VCaP (cell line): ENCODE results near the gene PCED1B.
A peak's percentile ranks its signal among the peaks of the same experiment; 100 is the strongest.

Source experiments
- H3K27ac ChIP-seq: fragments of 450-650 bp; 2 replicates; pipeline ENCODE4 v1.5.1; 2017
- TF ChIP-seq, protein P1 (sequence below): fragments of 450-650 bp; conservative IDR thresholded peaks from 2 replicates; pipeline ENCODE4 v1.5.1; 2017; ENCODE audit warnings: mild to moderate bottlenecking, moderate library complexity

The PCED1B gene

DNA sequence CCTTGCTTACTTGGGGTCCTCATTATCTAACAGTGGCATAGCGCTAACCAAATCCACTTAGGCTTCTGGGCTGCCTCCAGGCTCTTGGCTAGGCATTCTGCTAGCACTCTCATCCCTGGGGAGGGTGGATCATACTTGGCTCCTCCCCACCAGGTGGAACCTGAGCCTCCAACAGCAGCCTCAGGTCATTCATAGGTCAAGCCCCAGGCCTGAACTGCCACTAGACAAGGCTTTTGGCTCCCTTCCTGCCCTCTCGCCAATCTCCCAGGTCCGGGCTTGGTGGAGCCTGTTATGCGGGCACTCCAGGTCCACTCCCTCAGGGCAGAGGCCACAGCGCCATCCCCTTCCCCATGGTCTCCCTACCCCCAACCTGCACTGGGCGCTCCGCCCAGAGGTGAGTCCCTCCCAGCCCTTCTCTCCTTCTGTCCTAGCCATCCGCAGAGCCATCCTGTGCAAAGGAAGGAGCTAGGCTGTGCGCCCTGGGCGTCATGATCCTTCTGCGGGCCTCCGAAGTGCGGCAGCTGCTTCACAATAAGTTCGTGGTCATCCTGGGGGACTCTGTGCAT is 155.2 kb downstream of the PCED1B start:
- H3K27ac ChIP-seq = no peak overlapping the region
- TF ChIP-seq, protein P1, sequence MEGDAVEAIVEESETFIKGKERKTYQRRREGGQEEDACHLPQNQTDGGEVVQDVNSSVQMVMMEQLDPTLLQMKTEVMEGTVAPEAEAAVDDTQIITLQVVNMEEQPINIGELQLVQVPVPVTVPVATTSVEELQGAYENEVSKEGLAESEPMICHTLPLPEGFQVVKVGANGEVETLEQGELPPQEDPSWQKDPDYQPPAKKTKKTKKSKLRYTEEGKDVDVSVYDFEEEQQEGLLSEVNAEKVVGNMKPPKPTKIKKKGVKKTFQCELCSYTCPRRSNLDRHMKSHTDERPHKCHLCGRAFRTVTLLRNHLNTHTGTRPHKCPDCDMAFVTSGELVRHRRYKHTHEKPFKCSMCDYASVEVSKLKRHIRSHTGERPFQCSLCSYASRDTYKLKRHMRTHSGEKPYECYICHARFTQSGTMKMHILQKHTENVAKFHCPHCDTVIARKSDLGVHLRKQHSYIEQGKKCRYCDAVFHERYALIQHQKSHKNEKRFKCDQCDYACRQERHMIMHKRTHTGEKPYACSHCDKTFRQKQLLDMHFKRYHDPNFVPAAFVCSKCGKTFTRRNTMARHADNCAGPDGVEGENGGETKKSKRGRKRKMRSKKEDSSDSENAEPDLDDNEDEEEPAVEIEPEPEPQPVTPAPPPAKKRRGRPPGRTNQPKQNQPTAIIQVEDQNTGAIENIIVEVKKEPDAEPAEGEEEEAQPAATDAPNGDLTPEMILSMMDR = no peak

DNA sequence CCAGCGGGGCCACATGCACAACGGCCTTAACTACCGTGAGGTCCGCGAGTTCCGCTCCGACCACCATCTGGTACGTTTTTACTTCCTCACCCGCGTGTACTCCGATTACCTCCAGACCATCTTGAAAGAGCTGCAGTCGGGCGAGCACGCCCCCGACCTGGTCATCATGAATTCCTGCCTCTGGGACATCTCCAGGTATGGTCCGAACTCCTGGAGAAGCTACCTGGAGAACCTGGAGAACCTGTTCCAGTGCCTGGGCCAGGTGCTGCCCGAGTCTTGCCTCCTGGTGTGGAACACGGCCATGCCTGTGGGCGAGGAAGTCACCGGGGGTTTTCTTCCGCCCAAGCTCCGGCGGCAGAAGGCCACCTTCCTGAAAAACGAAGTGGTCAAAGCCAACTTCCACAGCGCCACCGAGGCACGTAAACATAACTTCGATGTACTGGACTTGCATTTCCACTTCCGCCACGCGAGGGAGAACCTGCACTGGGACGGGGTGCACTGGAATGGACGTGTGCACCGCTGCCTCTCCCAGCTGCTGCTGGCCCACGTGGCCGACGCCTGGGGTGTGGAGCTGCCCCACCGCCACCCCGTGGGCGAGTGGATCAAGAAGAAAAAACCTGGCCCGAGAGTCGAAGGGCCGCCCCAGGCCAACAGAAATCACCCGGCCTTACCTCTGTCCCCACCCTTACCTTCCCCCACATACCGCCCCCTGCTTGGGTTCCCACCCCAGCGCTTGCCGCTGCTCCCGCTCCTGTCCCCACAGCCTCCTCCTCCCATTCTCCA is 156.0 kb downstream of the PCED1B start:
- no peak overlapping the region for H3K27ac ChIP-seq
- TF ChIP-seq, protein P1 = no peak

DNA sequence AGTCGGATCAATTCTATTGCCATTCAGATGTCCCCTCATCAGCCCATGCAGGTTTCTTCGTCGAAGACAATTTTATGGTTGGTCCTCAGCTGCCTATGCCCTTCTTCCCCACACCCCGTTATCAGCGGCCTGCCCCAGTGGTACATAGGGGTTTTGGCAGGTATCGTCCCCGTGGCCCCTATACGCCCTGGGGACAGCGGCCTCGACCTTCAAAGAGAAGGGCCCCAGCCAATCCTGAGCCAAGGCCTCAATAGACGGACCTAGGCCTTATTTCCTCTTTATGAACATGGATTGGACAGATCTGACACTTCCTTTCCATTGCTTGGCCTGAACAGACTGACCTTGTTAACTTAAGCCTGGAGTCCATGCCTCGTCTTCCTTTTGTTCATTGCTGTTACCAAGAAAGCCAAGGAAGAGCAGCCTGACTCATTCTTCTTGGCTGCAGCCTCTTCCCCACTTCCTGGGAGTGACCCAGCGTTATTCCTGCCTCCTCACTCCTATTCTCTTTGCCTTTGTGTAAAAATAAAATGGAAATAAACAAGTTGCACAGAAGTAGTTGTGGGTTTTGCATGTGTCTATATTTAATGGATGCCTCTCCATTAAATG is 156.8 kb downstream of the PCED1B start:
- H3K27ac ChIP-seq = no peak overlapping the region
- TF ChIP-seq, protein P1 = no peak

DNA sequence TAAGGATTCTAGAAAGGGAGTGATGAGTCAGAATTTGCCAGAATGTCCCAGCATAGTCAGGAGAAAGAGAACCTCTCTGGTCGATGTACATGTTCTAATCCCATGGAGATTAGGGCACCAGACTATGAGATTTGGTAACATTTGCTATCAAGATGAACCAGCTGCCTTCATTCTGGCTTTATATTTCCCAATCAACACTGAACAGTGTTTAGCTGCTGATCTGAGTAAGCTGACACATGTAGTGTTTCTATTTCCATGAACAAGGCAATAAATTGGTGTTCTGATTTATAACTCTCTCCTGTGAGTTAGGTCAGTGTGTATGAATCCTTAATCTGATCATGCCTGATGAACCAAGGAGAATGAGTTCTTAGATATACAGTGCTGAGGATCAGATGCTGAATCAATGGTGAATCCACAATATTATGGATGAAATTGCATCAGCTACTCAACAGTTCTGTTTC is 158.4 kb downstream of the PCED1B start:
- TF ChIP-seq, protein P1 = no peak

DNA sequence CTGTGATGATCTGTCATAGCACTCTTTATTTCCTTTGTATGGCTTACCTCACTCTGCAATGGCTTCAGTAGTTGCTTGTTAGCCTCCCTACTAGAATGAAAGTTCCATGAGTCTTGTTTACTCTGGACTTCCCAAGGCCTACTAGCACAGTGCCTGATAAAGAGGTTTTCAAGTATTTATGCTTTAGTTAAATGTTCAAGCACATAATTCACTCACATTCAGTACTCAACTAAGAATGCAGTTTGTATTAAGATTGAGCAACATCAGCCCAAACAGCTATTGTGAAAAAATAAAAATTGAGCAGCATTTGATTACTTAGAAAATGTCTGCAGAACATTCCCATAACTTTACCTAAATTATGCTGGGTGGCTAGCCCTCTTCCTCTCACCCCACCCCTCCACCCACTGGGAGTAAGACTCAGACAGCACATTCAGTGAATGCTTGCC is 159.3 kb downstream of the PCED1B start:
- no peak overlapping the region for H3K27ac ChIP-seq
- TF ChIP-seq, protein P1 = no peak

More for the DNA sequence above, 158.4 kb downstream of the PCED1B start:
- H3K27ac ChIP-seq = no peak overlapping the region

DNA sequence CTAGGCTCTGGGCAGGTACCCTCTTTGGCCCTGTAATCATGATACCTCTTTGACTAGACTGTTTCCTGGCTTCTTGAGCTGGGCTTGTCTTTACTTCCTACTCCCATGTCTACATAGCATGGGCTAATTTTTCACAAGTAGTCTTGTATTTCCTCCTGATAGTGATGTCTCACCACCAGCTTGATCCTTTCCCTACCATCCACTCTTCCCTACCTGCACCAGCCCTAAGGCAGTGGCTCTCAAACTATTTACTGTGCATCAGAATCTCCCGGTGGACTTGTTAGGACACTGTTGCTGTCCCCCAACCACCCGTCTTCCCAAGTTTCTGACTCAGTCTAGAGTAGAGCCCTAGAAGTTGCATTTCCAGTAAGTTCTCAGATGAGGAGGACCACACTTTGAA is 163.0 kb downstream of the PCED1B start:
- TF ChIP-seq, protein P1 = no peak

DNA sequence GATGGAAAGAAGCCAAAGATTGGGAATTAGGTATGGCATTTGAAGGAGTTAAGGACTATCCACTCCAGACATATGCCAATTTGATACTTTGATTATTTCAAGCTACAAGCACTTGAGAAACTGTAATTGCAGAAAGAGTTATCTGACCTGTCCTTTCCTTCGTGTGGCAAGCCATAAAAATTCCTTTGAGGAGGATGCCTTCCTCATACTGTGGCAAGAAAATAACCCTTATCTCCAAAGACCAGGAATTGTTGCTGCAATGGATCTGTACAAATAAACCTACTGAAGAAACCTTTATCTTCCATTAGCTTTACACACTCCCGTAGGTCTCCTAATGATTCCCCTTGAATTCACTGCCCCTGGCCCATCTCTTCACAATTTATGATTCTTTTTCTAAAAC is 165.4 kb downstream of the PCED1B start:
- H3K27ac ChIP-seq = peak overlapping the region; percentile 76
- TF ChIP-seq, protein P1 = no peak

More for the DNA sequence above, 163.0 kb downstream of the PCED1B start:
- H3K27ac ChIP-seq = no peak overlapping the region
